ENCODE data around the gene DTX4.

The DTX4 gene

DNA sequence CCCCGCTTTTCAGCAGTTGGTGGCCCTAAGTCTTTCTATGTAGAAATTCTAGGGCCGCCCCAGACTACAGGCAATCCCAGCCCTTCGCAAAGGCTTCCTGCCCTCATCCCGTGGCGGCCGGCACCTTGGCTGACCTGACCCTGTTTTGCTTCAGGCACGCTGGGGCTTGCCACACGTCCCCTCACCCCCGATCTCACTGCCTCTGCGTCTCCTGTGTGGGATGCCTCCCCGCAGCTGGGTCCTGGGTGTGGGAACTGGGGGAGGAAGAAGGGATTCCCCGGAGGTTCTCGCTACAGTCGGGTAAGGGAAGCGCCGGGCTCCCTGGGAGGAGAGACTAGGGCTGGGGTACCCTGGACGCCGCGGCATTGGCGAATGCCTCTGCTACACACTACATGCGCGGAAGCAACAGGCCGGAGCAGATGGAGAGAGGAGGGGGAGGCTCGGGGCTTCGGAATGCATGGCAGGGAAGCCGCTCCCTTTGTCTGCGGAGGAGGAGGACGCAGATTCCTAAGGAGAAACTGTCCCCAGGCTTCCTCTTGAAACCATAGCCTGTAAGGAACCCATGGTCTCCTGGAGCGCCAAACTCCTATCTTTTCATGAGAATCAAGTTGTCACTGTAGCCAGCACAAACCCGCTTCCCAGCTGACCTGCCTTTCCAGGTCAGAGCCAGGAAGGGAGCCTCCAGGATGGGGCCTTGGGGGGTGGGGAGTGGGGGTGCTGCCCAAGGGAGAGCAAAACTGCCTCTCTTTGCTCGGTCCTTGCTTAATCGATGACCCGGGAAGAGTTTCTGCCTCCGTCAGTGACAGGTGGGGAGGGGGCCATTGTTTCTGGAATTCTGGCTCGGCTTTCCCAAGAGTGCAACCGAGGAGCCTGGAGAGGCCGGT lies 1.4 kb downstream of the DTX4 start:
- H3K27me3 ChIP-seq (replicated peaks in 2 of 5; ENCODE audit: control insufficient read depth in 4 of 5, insufficient read depth in 5 of 5, low read length in 4 of 5), result peaks cover 0 to 34% (median 23%) of the 10 kb centered on the region in 5 experiments
- CTCF ChIA-PET, result interaction anchor here (0.7 to 18.7 kb wide), 6 partner anchors 14 to 110 kb away, joined by 3 to 259 read pairs (median 7); partner anchors contain the start of genes FAM111A and MPEG1
- H3K27ac ChIP-seq (ENCODE audit: insufficient read depth in 1 of 2, low read depth in 1 of 2, low read length in 2 of 2, poor library complexity in 1 of 2, severe bottlenecking in 2 of 2), result no peak overlapping the region
- WGBS (ENCODE audit: insufficient coverage), result 38% methylated on average over 26 of the region's 37 CpGs
- POLR2A ChIA-PET, result no interaction called here
- H3K36me3 ChIP-seq (ENCODE audit: control insufficient read depth in 4 of 4, insufficient read depth in 4 of 4, low read length in 3 of 4), result no peaks in the 10 kb centered on the region
- peaks cover 0 to under 1% (median 0%) of the 10 kb centered on the region in 5 experiments for H3K9me3 ChIP-seq (ENCODE audit: control extremely low read depth in 1 of 5, control insufficient read depth in 4 of 5, insufficient read depth in 2 of 5, low read depth in 1 of 5, low read length in 4 of 5)
- H3K4me3 ChIP-seq (ENCODE audit: control insufficient read depth in 1 of 7, extremely low read depth in 1 of 7, insufficient read depth in 4 of 7, low read depth in 2 of 7, low read length in 6 of 7), result peak overlapping the region in 6 of 7 experiments; percentile 47 to 82 (median 70)
- no peak for DNase-seq
- peaks cover 0 to 21% (median 16%) of the 10 kb centered on the region in 4 experiments for H3K4me1 ChIP-seq (ENCODE audit: control extremely low read depth in 1 of 4, control insufficient read depth in 4 of 4, insufficient read depth in 4 of 4, low read length in 3 of 4)

DNA sequence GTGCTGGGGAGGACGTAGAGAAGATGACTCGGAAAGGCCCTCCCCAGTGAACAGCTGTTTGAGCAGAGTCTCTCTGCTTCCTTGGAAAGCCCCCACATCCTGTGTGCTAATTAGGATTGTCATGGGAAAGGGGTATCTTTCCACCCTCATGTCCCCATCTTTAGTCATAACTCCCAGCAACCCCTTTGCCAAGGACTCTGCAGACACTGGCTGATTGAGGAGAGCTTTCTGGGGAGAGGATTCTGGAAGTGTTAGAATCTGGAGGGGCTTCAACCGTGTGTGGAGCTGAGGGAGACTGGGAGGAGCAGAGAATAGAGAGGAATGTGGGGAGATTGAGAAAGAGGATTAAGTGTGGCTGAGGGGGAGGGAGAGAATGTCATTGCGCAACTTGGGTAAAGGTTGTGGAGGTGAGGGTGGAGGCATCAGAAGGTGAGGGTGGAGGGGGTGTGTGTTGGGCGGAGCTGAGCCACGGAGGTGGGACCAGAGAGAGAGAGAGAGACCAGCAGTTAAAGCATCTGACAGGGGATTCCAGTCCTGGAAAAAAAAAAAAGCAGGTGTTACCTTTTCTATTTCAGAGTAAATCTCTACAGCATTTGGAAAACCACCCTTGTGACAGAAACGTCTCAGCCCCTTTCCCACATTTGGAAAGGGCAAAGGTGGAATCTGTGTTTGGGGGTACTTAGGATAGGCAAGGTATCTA lies 2.2 kb downstream of the DTX4 start:
- no peaks in the 10 kb centered on the region for H3K36me3 ChIP-seq (ENCODE audit: control insufficient read depth in 4 of 4, insufficient read depth in 4 of 4, low read length in 3 of 4)
- H3K4me3 ChIP-seq (ENCODE audit: control insufficient read depth in 1 of 7, extremely low read depth in 1 of 7, insufficient read depth in 4 of 7, low read depth in 2 of 7, low read length in 6 of 7), result no peak overlapping the region
- no peak overlapping the region for H3K27ac ChIP-seq (ENCODE audit: insufficient read depth in 1 of 2, low read depth in 1 of 2, low read length in 2 of 2, poor library complexity in 1 of 2, severe bottlenecking in 2 of 2)
- POLR2A ChIA-PET, result no interaction called here
- peaks cover 0 to 21% (median 16%) of the 10 kb centered on the region in 4 experiments for H3K4me1 ChIP-seq (ENCODE audit: control extremely low read depth in 1 of 4, control insufficient read depth in 4 of 4, insufficient read depth in 4 of 4, low read length in 3 of 4)
- no peak for DNase-seq
- 94% methylated on average over 5 of the region's 7 CpGs for WGBS (ENCODE audit: insufficient coverage)
- CTCF ChIA-PET, result interaction anchor here (0.8 to 18.7 kb wide), 5 partner anchors 13 to 38 kb away, joined by 3 to 259 read pairs (median 6); partner anchors contain the start of gene MPEG1
- peaks cover 0 to 34% (median 23%) of the 10 kb centered on the region in 5 experiments for H3K27me3 ChIP-seq (replicated peaks in 2 of 5; ENCODE audit: control insufficient read depth in 4 of 5, insufficient read depth in 5 of 5, low read length in 4 of 5)
- peaks cover 0 to 3% (median 2%) of the 10 kb centered on the region in 5 experiments for H3K9me3 ChIP-seq (ENCODE audit: control extremely low read depth in 1 of 5, control insufficient read depth in 4 of 5, insufficient read depth in 2 of 5, low read depth in 1 of 5, low read length in 4 of 5)

GRCh38 chr11:59174664-59175033 lies 2.7 kb downstream of the DTX4 start:
- H3K4me1 ChIP-seq (ENCODE audit: control extremely low read depth in 1 of 4, control insufficient read depth in 4 of 4, insufficient read depth in 4 of 4, low read length in 3 of 4), result peaks cover 0 to 21% (median 16%) of the 10 kb centered on the region in 4 experiments
- CTCF ChIA-PET, result interaction anchor here (0.8 to 18.7 kb wide), 6 partner anchors 13 to 255 kb away, joined by 3 to 259 read pairs (median 8); partner anchors contain the start of gene MPEG1
- H3K4me3 ChIP-seq (ENCODE audit: control insufficient read depth in 1 of 7, extremely low read depth in 1 of 7, insufficient read depth in 4 of 7, low read depth in 2 of 7, low read length in 6 of 7), result no peak overlapping the region
- H3K9me3 ChIP-seq (ENCODE audit: control extremely low read depth in 1 of 5, control insufficient read depth in 4 of 5, insufficient read depth in 2 of 5, low read depth in 1 of 5, low read length in 4 of 5), result peaks cover 0 to 8% (median 5%) of the 10 kb centered on the region in 5 experiments
- H3K27ac ChIP-seq (ENCODE audit: insufficient read depth in 1 of 2, low read depth in 1 of 2, low read length in 2 of 2, poor library complexity in 1 of 2, severe bottlenecking in 2 of 2), result no peak overlapping the region
- 86% methylated on average over 7 of the region's 7 CpGs for WGBS (ENCODE audit: insufficient coverage)
- POLR2A ChIA-PET, result interaction anchor here (1.0 kb wide), 1 partner anchor 29 kb away, joined by 4 read pairs; no protein-coding TSS in a partner anchor
- no peaks in the 10 kb centered on the region for H3K36me3 ChIP-seq (ENCODE audit: control insufficient read depth in 4 of 4, insufficient read depth in 4 of 4, low read length in 3 of 4)
- peaks cover 0 to 34% (median 23%) of the 10 kb centered on the region in 5 experiments for H3K27me3 ChIP-seq (replicated peaks in 2 of 5; ENCODE audit: control insufficient read depth in 4 of 5, insufficient read depth in 5 of 5, low read length in 4 of 5)
- DNase-seq, result no peak

DNA sequence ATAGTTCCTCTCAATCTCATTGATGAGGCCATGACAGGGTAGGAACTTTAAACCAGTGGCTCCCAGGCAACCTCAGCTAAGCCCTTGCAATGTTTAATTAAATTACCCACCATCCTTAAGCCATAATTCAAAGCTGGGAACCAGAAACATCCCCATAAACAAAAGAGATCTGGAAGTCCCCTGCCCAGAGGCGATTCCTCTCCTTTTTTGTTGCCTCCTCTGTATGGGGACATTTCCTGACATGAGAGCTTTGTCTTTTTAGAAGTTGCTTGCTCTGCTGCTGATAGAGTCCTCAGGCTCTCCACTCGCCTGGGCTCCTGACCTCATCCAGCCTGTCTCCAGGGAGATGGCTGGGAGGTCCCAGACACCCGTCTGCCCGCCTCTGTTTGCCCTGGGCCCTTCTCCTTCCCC lies 3.2 kb downstream of the DTX4 start:
- H3K9me3 ChIP-seq (ENCODE audit: control extremely low read depth in 1 of 5, control insufficient read depth in 4 of 5, insufficient read depth in 2 of 5, low read depth in 1 of 5, low read length in 4 of 5), result peaks cover 0 to 9% (median 5%) of the 10 kb centered on the region in 5 experiments
- peaks cover 0 to 34% (median 23%) of the 10 kb centered on the region in 5 experiments for H3K27me3 ChIP-seq (replicated peaks in 2 of 5; ENCODE audit: control insufficient read depth in 4 of 5, insufficient read depth in 5 of 5, low read length in 4 of 5)
- 92% methylated on average over 3 of the region's 4 CpGs for WGBS (ENCODE audit: insufficient coverage)
- POLR2A ChIA-PET, result interaction anchor here (1.0 kb wide), 1 partner anchor 28 kb away, joined by 4 read pairs; no protein-coding TSS in a partner anchor
- H3K4me3 ChIP-seq (ENCODE audit: control insufficient read depth in 1 of 7, extremely low read depth in 1 of 7, insufficient read depth in 4 of 7, low read depth in 2 of 7, low read length in 6 of 7), result no peak overlapping the region
- H3K36me3 ChIP-seq (ENCODE audit: control insufficient read depth in 4 of 4, insufficient read depth in 4 of 4, low read length in 3 of 4), result no peaks in the 10 kb centered on the region
- CTCF ChIA-PET, result interaction anchor here (0.8 to 18.7 kb wide), 7 partner anchors 13 to 255 kb away, joined by 3 to 259 read pairs (median 6); partner anchors contain the start of gene MPEG1
- H3K27ac ChIP-seq (ENCODE audit: insufficient read depth in 1 of 2, low read depth in 1 of 2, low read length in 2 of 2, poor library complexity in 1 of 2, severe bottlenecking in 2 of 2), result no peak overlapping the region
- DNase-seq, result no peak
- H3K4me1 ChIP-seq (ENCODE audit: control extremely low read depth in 1 of 4, control insufficient read depth in 4 of 4, insufficient read depth in 4 of 4, low read length in 3 of 4), result peaks cover 0 to 21% (median 16%) of the 10 kb centered on the region in 4 experiments

DNA sequence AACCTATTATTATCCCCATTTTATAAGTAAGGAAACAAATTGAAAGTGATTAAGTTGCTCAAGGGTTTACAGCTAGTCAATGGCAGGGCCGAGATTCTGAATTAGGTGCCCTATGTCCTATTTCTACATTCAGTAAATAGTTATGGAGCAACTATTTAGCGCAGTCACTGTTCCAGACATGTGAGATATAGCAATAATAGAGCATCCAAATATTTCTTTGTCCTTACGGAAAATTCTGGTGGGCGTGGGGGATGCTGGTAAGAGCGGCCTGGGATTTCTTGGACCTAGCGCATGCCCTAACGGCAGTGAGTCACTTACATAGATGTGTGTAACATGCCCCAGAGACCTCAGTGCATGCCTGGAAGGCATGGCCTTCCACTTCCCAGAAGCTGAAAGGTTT lies 4.4 kb downstream of the DTX4 start:
- CTCF ChIA-PET, result interaction anchor here (2.4 to 18.7 kb wide), 4 partner anchors 11 to 254 kb away, joined by 7 to 259 read pairs (median 44); partner anchors contain the start of gene MPEG1
- H3K36me3 ChIP-seq (ENCODE audit: control insufficient read depth in 4 of 4, insufficient read depth in 4 of 4, low read length in 3 of 4), result no peaks in the 10 kb centered on the region
- no peak for DNase-seq
- no peak overlapping the region for H3K27ac ChIP-seq (ENCODE audit: insufficient read depth in 1 of 2, low read depth in 1 of 2, low read length in 2 of 2, poor library complexity in 1 of 2, severe bottlenecking in 2 of 2)
- peaks cover 0 to 20% (median 16%) of the 10 kb centered on the region in 4 experiments for H3K4me1 ChIP-seq (ENCODE audit: control extremely low read depth in 1 of 4, control insufficient read depth in 4 of 4, insufficient read depth in 4 of 4, low read length in 3 of 4)
- WGBS (ENCODE audit: insufficient coverage), result 97% methylated on average over 7 of the region's 7 CpGs
- POLR2A ChIA-PET, result no interaction called here
- H3K27me3 ChIP-seq (replicated peaks in 2 of 5; ENCODE audit: control insufficient read depth in 4 of 5, insufficient read depth in 5 of 5, low read length in 4 of 5), result peaks cover 0 to 34% (median 23%) of the 10 kb centered on the region in 5 experiments
- no peak overlapping the region for H3K4me3 ChIP-seq (ENCODE audit: control insufficient read depth in 1 of 7, extremely low read depth in 1 of 7, insufficient read depth in 4 of 7, low read depth in 2 of 7, low read length in 6 of 7)
- H3K9me3 ChIP-seq (ENCODE audit: control extremely low read depth in 1 of 5, control insufficient read depth in 4 of 5, insufficient read depth in 2 of 5, low read depth in 1 of 5, low read length in 4 of 5), result peaks cover 0 to 9% (median 5%) of the 10 kb centered on the region in 5 experiments

GRCh38 chr11:59178402-59178801 lies 6.5 kb downstream of the DTX4 start:
- no peak overlapping the region for H3K4me3 ChIP-seq (ENCODE audit: control insufficient read depth in 1 of 7, extremely low read depth in 1 of 7, insufficient read depth in 4 of 7, low read depth in 2 of 7, low read length in 6 of 7)
- DNase-seq, result no peak
- CTCF ChIA-PET, result interaction anchor here (2.4 to 18.7 kb wide), 3 partner anchors 9 to 28 kb away, joined by 7 to 259 read pairs (median 76); partner anchors contain the start of gene MPEG1
- no peaks in the 10 kb centered on the region for H3K36me3 ChIP-seq (ENCODE audit: control insufficient read depth in 4 of 4, insufficient read depth in 4 of 4, low read length in 3 of 4)
- H3K27me3 ChIP-seq (replicated peaks in 2 of 5; ENCODE audit: control insufficient read depth in 4 of 5, insufficient read depth in 5 of 5, low read length in 4 of 5), result peaks cover 0 to 24% (median 17%) of the 10 kb centered on the region in 5 experiments
- peaks cover 0 to 9% (median 5%) of the 10 kb centered on the region in 5 experiments for H3K9me3 ChIP-seq (ENCODE audit: control extremely low read depth in 1 of 5, control insufficient read depth in 4 of 5, insufficient read depth in 2 of 5, low read depth in 1 of 5, low read length in 4 of 5)
- no peak overlapping the region for H3K27ac ChIP-seq (ENCODE audit: insufficient read depth in 1 of 2, low read depth in 1 of 2, low read length in 2 of 2, poor library complexity in 1 of 2, severe bottlenecking in 2 of 2)
- H3K4me1 ChIP-seq (ENCODE audit: control extremely low read depth in 1 of 4, control insufficient read depth in 4 of 4, insufficient read depth in 4 of 4, low read length in 3 of 4), result peaks cover 0 to 1% (median under 1%) of the 10 kb centered on the region in 4 experiments
- POLR2A ChIA-PET, result no interaction called here

Measured in common myeloid progenitor, CD34-positive (primary cell).